Motor neuron (in vitro differentiated cells): ENCODE measurements around the gene BAD. TPM values are rescaled to one million over a fixed set of nuclear protein-coding genes. Genes with fewer than 3 reads are reported as not detected.
A peak's percentile ranks its signal among the peaks of the same experiment; 100 is the strongest.
"Not testable (repeated sequence)": the region's sequence is repeated elsewhere in the genome, so short reads cannot be mapped to it uniquely, and the experiment has no call there.

Experiments
- ATAC-seq, 8 experiments: fragments of 200-7000 bp; cut with Tn5 transposase; replicated peaks in 6 of 8; 2 replicates each; pipeline ENCODE4 v1.8.0; 2021; ENCODE audit warnings: mild to moderate bottlenecking in 8 of 8, moderate library complexity in 8 of 8
- H3K27ac ChIP-seq, 2 donors: fragments of 250-450 bp; sonication (Bioruptor Pico); 2 replicates each; pipeline ENCODE4 v1.9.0; 2021; ENCODE audit warnings: antibody characterized with exemption in 2 of 2, mild to moderate bottlenecking in 2 of 2, moderate library complexity in 1 of 2
- H3K4me1 ChIP-seq, 2 donors: fragments of 250-450 bp; sonication (Bioruptor Pico); replicated peaks in 1 of 2; 2 replicates each; pipeline ENCODE4 v1.6.1; 2021; ENCODE audit warnings: antibody characterized with exemption in 2 of 2, mild to moderate bottlenecking in 2 of 2, moderate library complexity in 1 of 2
- H3K4me3 ChIP-seq, 5 donors: fragments of 250-450 bp; sonication (Bioruptor Pico); 2 replicates each; pipeline ENCODE4 v1.9.0; 2021; ENCODE audit warnings: antibody characterized with exemption in 5 of 5, mild to moderate bottlenecking in 5 of 5, moderate library complexity in 4 of 5
- WGBS, 10 experiments: fragments of 450-650 bp; shearing (Covaris generic); methylation state at CpG; one replicate each; pipeline ENCODE4 v1.0.0; 2022; 5-methylcytosine and 5-hydroxymethylcytosine counted together
- in situ Hi-C, 9 experiments: fragments of 400-800 bp; cut with MboI; loops; one replicate each; pipeline ENCODE4 v1.15.0; 2021; ENCODE audit warnings: low sequenced_read_pairs in 9 of 9, low pct_unique_long_range_greater_than_20kb in 2 of 9; ENCODE audit not compliant: unreplicated experiment in 9 of 9
- total RNA-seq, 8 experiments: library from RNA; unstranded; fragments of 300-600 nt; gene quantifications; 2 replicates each; pipeline versions ENCODE4 v1.2.3 to v1.2.4, GENCODE V29; 2022

The BAD gene
- total RNA-seq, 8 experiments from 2014 or later, result 38.6 to 119 (median 65.6) TPM

DNA sequence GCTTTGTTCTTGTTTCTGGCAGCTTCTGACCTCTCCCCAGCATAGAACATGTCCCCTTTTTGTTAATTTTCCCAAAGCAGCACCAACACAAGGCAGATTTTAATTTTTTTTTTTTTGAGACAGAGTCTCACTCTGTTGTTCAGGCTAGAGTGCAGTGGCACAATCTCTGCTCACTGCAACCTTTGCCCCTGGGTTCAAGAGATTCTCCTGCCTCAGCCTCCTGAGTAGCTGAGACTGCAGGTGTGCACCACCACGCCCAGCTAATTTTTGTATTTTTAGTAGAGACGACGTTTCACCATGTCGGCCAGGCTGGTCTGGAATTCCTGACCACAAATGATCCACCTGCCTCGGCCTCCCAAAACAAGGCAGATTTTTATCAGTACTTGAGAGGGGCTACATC, 23.3 kb upstream of the BAD start:
- in situ Hi-C loops, H3K27ac ChIP-seq, H3K4me3 ChIP-seq, ATAC-seq: not testable (repeated sequence)
- peaks cover 12% of the 10 kb centered on the region in 2 donors for H3K4me1 ChIP-seq
- 60 to 98% (median 95%) methylated on average over 1 to 5 of the region's 5 CpGs; no CpG with 5 or more reads in 4 of the 10 experiments for WGBS, 10 experiments

DNA sequence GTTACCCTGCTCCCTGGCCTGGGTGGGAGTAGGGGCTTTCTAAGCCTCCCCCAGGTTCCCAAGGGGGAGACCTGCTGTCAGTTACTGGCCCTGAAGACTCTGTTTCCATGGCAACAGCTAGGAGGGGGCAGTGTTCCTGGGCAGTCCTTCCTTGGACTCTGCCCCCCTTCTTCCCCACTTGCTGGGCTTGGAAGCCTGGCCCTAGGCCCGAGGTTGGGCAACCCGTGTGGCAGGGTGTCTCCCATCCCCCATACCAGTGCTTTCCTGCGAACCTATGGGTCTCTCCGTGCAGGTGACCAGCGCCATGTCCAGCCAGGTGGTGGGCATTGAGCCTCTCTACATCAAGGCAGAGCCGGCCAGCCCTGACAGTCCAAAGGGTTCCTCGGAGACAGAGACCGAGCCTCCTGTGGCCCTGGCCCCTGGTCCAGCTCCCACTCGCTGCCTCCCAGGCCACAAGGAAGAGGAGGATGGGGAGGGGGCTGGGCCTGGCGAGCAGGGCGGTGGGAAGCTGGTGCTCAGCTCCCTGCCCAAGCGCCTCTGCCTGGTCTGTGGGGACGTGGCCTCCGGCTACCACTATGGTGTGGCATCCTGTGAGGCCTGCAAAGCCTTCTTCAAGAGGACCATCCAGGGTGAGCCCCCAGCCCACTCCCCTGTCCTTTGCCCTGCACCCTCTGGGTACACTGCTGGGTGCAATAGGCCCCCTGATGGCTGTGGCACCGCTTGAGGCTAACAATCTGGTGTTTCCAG, 22.6 kb upstream of the BAD start:
- Histone ChIP-seq H3K27ac (no peak overlapping the region), H3K4me1 (peaks cover 12% of the 10 kb centered on the region in 2 donors), H3K4me3 (peak overlapping the region; percentile 47 to 67 (median 54))
- no peak for ATAC-seq
- in situ Hi-C loops, result no loop called here
- WGBS, 10 experiments, result 73% methylated on average over 5 of the region's 15 CpGs; no CpG with 5 or more reads in 9 of the 10 experiments

DNA sequence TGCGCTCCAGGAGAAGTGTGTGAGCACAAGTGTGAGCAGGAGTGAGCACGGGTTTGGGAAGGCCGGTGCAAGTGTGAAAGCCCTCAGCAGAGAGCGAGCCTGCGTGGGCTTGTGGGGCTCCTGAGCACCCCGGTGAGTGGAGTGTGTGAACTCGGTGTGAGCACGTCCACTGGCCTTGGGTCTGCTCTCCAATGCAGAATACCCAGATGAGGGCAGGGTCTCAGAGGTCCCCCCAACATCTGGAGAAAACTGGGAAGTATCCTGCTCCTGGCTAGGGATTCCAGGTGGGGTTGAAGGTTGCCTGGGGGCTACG, 22.1 kb upstream of the BAD start:
- Histone ChIP-seq H3K4me3 (peak overlapping the region; percentile 47 to 67 (median 54)), H3K27ac (no peak overlapping the region), H3K4me1 (peaks cover 12% of the 10 kb centered on the region in 2 donors)
- in situ Hi-C loops, result no loop called here
- ATAC-seq, result no peak
- WGBS, 10 experiments, result 0 to 15% (median 12%) methylated on average over 2 to 5 of the region's 9 CpGs; no CpG with 5 or more reads in 6 of the 10 experiments

- in situ Hi-C loops, result no loop called here
- ATAC-seq, result peak; percentile 6 to 41 (median 22)
- H3K4me1 ChIP-seq, result peaks cover 12% of the 10 kb centered on the region in 2 donors
- peak overlapping the region; percentile 70 to 72 for H3K27ac ChIP-seq
- WGBS, 10 experiments, result 7% methylated on average over 6 of the region's 71 CpGs; no CpG with 5 or more reads in 9 of the 10 experiments
- peak overlapping the region; percentile 47 to 67 (median 54) for H3K4me3 ChIP-seq
These were observed 21.5 kb upstream of the BAD start for GRCh38 chr11:64305691-64306562.

DNA sequence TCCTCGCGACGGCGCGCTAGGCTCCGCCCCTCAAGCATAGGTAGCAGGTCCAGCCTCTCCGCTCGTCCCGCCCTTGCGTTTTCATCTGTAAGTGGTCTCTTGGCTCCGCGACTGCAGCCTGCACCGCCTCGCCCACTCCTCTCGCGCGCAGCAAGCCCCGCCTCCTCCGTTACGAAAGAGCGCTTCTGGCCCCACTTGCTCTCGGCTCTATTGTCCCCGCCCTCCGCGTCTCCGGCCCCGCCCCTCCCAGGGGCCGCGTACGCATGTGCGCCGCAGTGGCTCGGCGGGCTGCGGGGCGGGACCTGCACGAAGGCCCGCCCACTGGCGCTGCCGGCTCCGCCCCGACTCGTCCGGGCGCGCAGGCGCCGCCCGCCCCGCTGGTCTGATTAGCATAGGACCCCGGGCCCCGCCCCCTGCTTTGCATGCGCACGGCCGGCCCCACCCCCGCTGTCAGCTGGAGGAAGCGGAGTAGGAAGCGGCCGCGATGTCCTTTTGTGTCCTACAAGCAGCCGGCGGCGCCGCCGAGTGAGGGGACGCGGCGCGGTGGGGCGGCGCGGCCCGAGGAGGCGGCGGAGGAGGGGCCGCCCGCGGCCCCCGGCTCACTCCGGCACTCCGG, 20.7 kb upstream of the BAD start, which contains the start of gene ESRRA:
ESRRA (plus strand) TSS at position 450 of the 616 bp plus-strand sequence. CDS start 1,656 bp downstream, outside the sequence.
- Histone ChIP-seq H3K4me1 (peaks cover 12 to 15% of the 10 kb centered on the region in 2 donors), H3K27ac (peak within 1 kb of the TSS; percentile 70 to 72), H3K4me3 (peak within 1 kb of the TSS; percentile 47 to 67 (median 54))
- peak; percentile 63 to 84 (median 78) for ATAC-seq
- no CpG with 5 or more reads among the region's 81 CpGs for WGBS, 10 experiments
- in situ Hi-C loops, result no loop called here

DNA sequence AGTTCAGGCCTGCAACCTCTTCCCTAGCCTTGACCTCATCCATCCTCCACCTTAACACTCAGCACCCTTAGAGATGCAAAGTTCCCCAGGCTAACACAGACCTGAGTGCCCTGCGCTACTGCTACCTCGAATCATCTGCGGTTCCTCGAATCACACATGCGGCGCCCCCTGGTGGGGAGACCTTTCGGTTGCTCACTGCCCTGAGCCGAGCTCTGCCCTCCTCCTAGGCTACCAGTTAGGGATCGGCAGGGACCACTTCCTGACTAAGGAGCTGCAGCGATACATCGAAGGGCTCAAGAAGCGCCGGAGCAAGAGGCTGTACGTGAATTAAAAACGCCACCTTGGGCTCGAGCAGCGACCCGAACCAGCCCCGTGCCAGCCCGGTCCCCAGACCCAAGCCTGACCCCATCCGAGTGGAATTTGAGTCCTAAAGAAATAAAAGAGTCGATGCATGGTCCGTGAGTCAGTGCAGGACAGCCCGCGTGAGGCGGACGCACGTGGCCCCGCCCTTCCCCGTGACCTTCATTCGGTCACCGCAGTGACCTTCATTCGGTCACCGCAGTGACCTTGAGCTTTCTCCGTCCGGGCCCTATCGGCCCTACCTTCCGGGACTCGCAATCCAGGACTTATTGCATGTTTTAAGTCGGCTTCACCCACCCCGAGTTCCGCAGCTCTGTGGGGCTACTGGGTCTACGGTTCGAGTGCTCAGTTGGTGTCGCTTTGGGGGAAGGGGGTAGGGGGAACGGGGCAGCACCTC, 20.0 kb upstream of the BAD start:
- in situ Hi-C loops, result no loop called here
- Histone ChIP-seq H3K27ac (peak overlapping the region; percentile 66 to 68), H3K4me1 (peaks cover 12 to 22% of the 10 kb centered on the region in 2 donors), H3K4me3 (peak overlapping the region; percentile 35 to 67 (median 40))
- peak; percentile 25 to 44 (median 36) for ATAC-seq
- WGBS, 10 experiments, result 0 to 8% (median 1%) methylated on average over 2 to 19 of the region's 46 CpGs; no CpG with 5 or more reads in 2 of the 10 experiments

GRCh38 chr11:64304032-64304315, 19.5 kb upstream of the BAD start:
- 0 to 72% (median 40%) methylated on average over 1 to 2 of the region's 5 CpGs; no CpG with 5 or more reads in 7 of the 10 experiments for WGBS, 10 experiments
- H3K4me3 ChIP-seq, result peak overlapping the region; percentile 35 to 67 (median 40)
- ATAC-seq, result no peak
- in situ Hi-C loops, result no loop called here
- peaks cover 12 to 27% of the 10 kb centered on the region in 2 donors for H3K4me1 ChIP-seq
- no peak overlapping the region for H3K27ac ChIP-seq

GRCh38 chr11:64303109-64304031, 18.9 kb upstream of the BAD start:
- Histone ChIP-seq H3K4me1 (peaks cover 12 to 27% of the 10 kb centered on the region in 2 donors), H3K27ac (no peak overlapping the region), H3K4me3 (peak overlapping the region in 1 of 5 donors; percentile 35)
- in situ Hi-C loops, result no loop called here
- ATAC-seq, result no peak
- WGBS, 10 experiments, result 67 to 95% (median 85%) methylated on average over 3 to 4 of the region's 13 CpGs; no CpG with 5 or more reads in 7 of the 10 experiments

DNA sequence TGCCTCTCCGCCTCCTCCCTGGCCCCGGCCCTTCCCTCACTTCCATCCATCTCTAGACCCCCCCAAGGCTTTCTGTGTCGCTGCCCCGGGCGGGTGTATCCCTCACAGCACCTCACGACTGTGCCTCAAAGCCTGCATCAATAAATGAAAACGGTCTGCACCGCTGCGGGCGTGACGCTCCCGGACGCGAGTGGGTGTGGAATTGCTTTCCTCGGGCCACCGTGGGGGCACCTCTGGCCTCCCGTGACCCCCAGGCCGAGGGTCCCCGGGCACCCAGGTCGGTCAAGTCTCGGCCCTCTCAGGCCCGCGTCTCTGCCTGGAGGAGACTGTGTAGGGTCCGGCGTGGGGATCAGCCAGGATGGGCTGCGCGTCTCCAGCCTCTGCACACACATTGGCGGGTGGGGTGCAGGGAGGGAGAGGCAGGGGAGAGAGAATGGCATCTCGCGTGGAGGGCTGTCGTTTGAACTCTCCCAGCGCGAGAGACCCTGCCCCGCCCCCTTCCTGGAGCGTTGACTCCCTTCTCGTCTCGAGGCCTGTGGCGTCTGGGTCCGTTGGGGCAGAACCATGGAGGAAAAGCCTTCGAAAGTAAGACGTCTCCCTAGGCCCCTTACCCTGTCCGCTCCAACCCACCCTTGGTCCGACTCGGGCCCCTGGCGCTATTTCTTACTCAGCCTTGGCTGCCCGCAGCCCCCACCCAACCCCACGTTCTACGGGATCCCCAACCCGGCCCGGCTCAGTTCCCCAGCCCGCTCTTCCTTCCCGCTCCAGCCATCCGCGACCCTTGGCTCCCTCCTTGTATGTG, 15.6 kb upstream of the BAD start, which contains the start of gene CATSPERZ:
CATSPERZ (plus strand) TSS at position 512 of the 802 bp plus-strand sequence; CDS start at position 565, 53 bp downstream.
- H3K27ac ChIP-seq, result no peak within 1 kb of the TSS
- peaks cover 5 to 26% of the 10 kb centered on the region in 2 donors for H3K4me1 ChIP-seq
- peak within 1 kb of the TSS in 2 of 5 donors; percentile 7 to 9 for H3K4me3 ChIP-seq
- ATAC-seq, result peak in 1 of 8 experiments; percentile 0
- in situ Hi-C loops, result no loop called here
- WGBS, 10 experiments, result 7 to 50% methylated on average over 2 to 3 of the region's 54 CpGs; no CpG with 5 or more reads in 8 of the 10 experiments

- Histone ChIP-seq H3K4me3 (peak overlapping the region in 2 of 5 donors; percentile 7 to 9), H3K4me1 (peaks cover 5 to 26% of the 10 kb centered on the region in 2 donors), H3K27ac (no peak overlapping the region)
- peak; percentile 6 to 39 (median 29) for ATAC-seq
- 24 to 59% (median 29%) methylated on average over 1 to 9 of the region's 60 CpGs; no CpG with 5 or more reads in 5 of the 10 experiments for WGBS, 10 experiments
- in situ Hi-C loops, result no loop called here
These were observed 14.7 kb upstream of the BAD start for GRCh38 chr11:64298966-64299846.
